ENCODE data around the gene HLF.

DNA sequence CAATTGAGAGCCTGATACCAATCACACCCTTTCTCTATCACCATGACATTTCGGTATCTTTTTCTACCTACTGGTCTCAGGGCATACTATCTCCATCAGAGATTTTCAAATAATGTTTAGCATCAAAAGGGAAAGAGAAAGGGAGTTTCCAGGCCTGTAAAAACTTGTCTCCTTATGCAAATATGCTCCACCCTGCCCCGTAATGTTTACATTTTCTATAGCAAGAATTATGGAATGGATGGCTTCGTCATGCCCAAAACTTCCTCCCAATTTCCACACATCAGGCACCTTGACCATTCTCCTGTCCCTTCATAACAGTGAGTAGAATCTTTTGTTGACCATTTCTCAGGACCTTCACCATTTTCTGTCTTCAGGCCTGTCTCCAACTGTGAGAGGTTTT is 30.9 kb upstream of the HLF start:
- TF ChIP-seq CTCF (IDR thresholded peaks at IDR 0.05), result no peak
- no peak for TF ChIP-seq POLR2A (IDR thresholded peaks at IDR 0.05)
- TF ChIP-seq EP300 (IDR thresholded peaks at IDR 0.05), result no peak
- TF ChIP-seq POLR2AphosphoS5 (IDR thresholded peaks at IDR 0.05), result no peak

Data from upper lobe of left lung (tissue), 4 donors.